ENCODE measurements around the gene KDM6A. TPM values are rescaled to one million over a fixed set of nuclear protein-coding genes. Genes with fewer than 3 reads are reported as not detected.
"Not testable (repeated sequence)": the region's sequence is repeated elsewhere in the genome, so short reads cannot be mapped to it uniquely, and the experiment has no call there.

Gene KDM6A
- total RNA-seq, 2 donors from 2014 or later = 16.9 to 18.2 TPM

DNA sequence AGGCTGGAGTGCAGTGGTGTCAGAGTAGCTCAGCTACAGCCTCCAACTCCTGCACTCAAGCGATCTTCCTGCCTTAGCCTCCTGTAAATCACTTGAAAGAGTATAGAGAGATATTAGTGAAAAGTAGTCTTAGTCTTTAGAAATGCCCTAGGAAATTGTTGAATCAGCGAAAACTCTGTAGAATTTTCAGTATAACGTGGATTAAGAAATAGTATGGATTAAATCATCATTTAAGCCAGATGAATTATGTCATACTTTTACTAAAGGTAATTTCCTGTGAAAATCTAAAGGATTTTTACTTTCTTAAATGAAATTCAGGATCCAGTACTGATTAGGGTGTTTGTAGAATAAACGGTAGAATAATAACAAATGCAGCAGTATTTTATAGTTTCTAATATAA lies 163.2 kb downstream of the KDM6A start:
- Histone ChIP-seq H3K4me1 (no peaks in the 10 kb centered on the region), H3K9me3 (no peaks in the 10 kb centered on the region), H3K36me3 (peaks cover 7% of the 10 kb centered on the region), H3K4me3 (no peak overlapping the region), H3K27me3 (no peaks in the 10 kb centered on the region), H3K27ac (no peak overlapping the region)
- DNase-seq (ENCODE audit: low spot score) = no peak
- TF ChIP-seq, protein P1, sequence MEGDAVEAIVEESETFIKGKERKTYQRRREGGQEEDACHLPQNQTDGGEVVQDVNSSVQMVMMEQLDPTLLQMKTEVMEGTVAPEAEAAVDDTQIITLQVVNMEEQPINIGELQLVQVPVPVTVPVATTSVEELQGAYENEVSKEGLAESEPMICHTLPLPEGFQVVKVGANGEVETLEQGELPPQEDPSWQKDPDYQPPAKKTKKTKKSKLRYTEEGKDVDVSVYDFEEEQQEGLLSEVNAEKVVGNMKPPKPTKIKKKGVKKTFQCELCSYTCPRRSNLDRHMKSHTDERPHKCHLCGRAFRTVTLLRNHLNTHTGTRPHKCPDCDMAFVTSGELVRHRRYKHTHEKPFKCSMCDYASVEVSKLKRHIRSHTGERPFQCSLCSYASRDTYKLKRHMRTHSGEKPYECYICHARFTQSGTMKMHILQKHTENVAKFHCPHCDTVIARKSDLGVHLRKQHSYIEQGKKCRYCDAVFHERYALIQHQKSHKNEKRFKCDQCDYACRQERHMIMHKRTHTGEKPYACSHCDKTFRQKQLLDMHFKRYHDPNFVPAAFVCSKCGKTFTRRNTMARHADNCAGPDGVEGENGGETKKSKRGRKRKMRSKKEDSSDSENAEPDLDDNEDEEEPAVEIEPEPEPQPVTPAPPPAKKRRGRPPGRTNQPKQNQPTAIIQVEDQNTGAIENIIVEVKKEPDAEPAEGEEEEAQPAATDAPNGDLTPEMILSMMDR (IDR thresholded peaks at IDR 0.05) = no peak

DNA sequence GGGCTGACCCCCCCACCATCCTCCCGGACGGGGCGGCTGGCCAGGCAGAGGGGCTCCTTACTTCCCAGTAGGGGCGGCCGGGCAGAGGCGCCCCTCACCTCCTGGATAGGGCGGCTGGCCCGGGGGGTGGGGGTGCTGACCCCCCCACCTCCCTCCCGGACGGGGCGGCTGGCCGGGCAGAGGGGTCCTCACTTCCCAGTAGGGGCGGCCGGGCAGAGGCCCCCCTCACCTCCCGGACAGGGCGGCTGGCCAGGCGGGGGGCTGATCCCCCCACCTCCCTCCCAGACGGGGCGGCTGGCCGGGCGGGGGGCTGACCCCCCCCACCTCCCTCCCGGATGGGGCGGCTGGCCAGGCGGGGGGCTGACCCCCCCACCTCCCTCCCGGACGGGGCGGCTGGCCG lies 167.1 kb downstream of the KDM6A start:
- not testable (repeated sequence) for DNase-seq (ENCODE audit: low spot score); H3K4me1 ChIP-seq; H3K36me3 ChIP-seq; H3K27me3 ChIP-seq; H3K4me3 ChIP-seq; H3K9me3 ChIP-seq; H3K27ac ChIP-seq

DNA sequence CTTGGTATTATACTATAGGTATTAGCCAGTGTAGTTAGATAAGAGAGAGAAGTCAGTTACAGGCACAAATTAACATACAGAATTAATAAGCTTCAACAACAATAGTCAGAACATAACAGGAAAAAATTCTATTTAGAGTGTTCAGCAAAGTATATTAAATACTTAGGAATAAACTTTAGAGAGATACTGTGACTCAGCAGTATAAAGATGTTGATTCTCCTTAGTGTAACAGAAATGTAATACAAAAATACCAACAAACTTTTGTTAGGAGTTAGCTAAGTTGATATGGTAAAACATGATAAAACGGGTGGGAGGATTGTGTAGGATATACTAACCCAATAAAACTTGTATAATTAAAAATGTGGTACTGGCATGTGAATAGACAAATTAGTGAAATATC lies 173.4 kb downstream of the KDM6A start:
- DNase-seq (ENCODE audit: low spot score) = no peak
- H3K27me3 ChIP-seq = no peaks in the 10 kb centered on the region
- TF ChIP-seq, protein P1 (IDR thresholded peaks at IDR 0.05) = no peak
- no peaks in the 10 kb centered on the region for H3K36me3 ChIP-seq
- H3K9me3 ChIP-seq = no peaks in the 10 kb centered on the region
- no peak overlapping the region for H3K4me3 ChIP-seq
- no peaks in the 10 kb centered on the region for H3K4me1 ChIP-seq
- no peak overlapping the region for H3K27ac ChIP-seq

DNA sequence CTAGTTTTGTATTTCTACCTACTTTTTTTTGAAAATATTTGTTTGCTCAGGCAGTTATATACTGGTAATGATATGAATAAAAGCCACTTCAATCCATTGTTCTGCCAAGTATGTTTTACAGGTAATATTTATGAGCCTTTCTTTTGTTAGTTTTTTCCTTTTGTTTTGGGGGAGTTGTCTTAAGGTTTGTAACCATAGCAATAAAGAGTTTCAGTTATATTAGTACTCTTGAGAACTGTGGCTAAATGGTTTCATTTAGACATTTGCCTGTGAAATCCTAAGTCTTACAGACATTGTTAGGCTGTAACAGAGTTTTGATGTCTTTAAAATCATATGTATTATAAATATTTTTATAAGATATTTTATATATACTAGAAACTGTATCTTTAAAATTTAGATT lies 177.6 kb downstream of the KDM6A start:
- Histone ChIP-seq H3K9me3 (no peaks in the 10 kb centered on the region), H3K27ac (no peak overlapping the region), H3K36me3 (peaks cover 4% of the 10 kb centered on the region), H3K27me3 (no peaks in the 10 kb centered on the region), H3K4me3 (no peak overlapping the region), H3K4me1 (no peaks in the 10 kb centered on the region)
- TF ChIP-seq, protein P1 (IDR thresholded peaks at IDR 0.05) = no peak
- no peak for DNase-seq (ENCODE audit: low spot score)

DNA sequence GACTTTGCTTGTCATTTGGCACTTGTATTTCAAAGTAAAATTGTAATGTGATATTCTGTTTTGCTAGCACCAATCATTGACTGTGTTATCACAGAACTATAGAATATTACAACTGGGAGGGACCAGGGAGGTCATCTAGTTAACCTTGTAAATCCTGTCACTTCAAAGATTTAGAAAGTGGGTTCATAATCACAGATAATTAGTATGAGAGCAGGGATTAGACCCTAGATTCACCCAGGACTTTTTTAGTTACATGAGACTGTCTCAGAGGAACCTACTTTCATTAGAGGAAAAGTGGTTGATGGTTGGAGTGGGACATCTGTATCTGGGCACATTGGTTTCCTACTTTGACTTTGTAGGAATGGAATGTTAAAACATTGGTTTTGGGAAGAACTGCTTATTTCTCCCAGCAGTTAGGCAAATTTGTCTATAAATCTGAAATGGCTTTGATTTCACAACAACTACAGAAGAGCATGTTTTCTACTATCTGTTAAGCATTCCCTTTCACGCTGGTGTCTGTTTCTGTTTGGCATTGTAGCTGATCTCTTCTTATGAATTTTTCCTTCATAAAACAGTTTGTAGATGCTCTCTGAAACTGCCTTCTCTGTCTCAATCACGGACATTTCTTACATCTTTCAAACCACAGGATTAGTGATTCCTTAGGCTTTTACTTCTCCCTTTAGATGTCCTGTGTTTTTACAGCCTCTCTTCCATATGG lies 183.6 kb downstream of the KDM6A start:
- Histone ChIP-seq H3K9me3 (no peaks in the 10 kb centered on the region), H3K4me1 (no peaks in the 10 kb centered on the region), H3K36me3 (peaks cover 16% of the 10 kb centered on the region), H3K4me3 (no peak overlapping the region), H3K27me3 (no peaks in the 10 kb centered on the region), H3K27ac (no peak overlapping the region)
- no peak for DNase-seq (ENCODE audit: low spot score)
- TF ChIP-seq, protein P1 (IDR thresholded peaks at IDR 0.05) = no peak

DNA sequence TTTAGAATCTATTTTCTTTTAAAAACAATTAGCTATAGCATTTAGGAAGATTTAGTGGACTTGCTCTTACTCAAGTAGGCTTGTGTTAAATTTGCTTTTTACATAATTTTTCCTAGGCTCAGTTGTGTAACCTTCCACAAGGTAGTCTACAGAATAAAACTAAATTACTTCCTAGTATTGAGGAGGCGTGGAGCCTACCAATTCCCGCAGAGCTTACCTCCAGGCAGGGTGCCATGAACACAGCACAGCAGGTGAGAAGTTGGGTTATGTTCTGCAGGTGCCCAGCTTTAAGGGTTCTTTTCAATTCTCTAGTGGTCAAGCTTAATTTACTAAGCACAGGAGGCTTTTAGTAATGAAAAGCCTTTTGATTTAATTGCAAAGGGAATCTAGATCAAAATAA lies 186.9 kb downstream of the KDM6A start:
- DNase-seq (ENCODE audit: low spot score); H3K27me3 ChIP-seq; H3K4me3 ChIP-seq; H3K27ac ChIP-seq; H3K4me1 ChIP-seq; H3K9me3 ChIP-seq: not testable (repeated sequence)
- H3K36me3 ChIP-seq = peaks cover 30% of the 10 kb centered on the region
